ENCODE data around the gene DNAJC3.
"Not testable (repeated sequence)": the region's sequence is repeated elsewhere in the genome, so short reads cannot be mapped to it uniquely, and the experiment has no call there.

The DNAJC3 gene

GRCh38 chr13:95784161-95784899 is 107.4 kb downstream of the DNAJC3 start:
- DNase-seq, result no peak

- DNase-seq, result no peak
These were observed 108.0 kb downstream of the DNAJC3 start for GRCh38 chr13:95784900-95785290.

GRCh38 chr13:95787356-95788099 is 110.6 kb downstream of the DNAJC3 start:
- no peak for DNase-seq

- DNase-seq, result no peak
These were observed 111.1 kb downstream of the DNAJC3 start for GRCh38 chr13:95788100-95788463.

GRCh38 chr13:95789315-95789714 is 112.4 kb downstream of the DNAJC3 start:
- not testable (repeated sequence) for DNase-seq

GRCh38 chr13:95791084-95791722 is 114.3 kb downstream of the DNAJC3 start:
- no peak for DNase-seq

GRCh38 chr13:95793018-95793555 is 116.1 kb downstream of the DNAJC3 start:
- DNase-seq, result no peak

GRCh38 chr13:95793781-95794180 is 116.8 kb downstream of the DNAJC3 start:
- DNase-seq, result no peak

GRCh38 chr13:95797016-95797415 is 120.1 kb downstream of the DNAJC3 start:
- DNase-seq, result no peak

- DNase-seq, result no peak
These were observed 123.5 kb downstream of the DNAJC3 start for GRCh38 chr13:95800436-95800835.

GRCh38 chr13:95801825-95802224 is 124.9 kb downstream of the DNAJC3 start:
- no peak for DNase-seq

GRCh38 chr13:95805921-95806320 is 129.0 kb downstream of the DNAJC3 start:
- no peak for DNase-seq

GRCh38 chr13:95809429-95809828 is 132.5 kb downstream of the DNAJC3 start:
- no peak for DNase-seq

- DNase-seq, result no peak
These were observed 136.2 kb downstream of the DNAJC3 start for GRCh38 chr13:95813139-95813538.

GRCh38 chr13:95814495-95814894 is 137.6 kb downstream of the DNAJC3 start:
- DNase-seq, result no peak

GRCh38 chr13:95822303-95822702 is 145.4 kb downstream of the DNAJC3 start:
- DNase-seq, result no peak

- DNase-seq, result no peak
These were observed 156.2 kb downstream of the DNAJC3 start for GRCh38 chr13:95833126-95833525.

GRCh38 chr13:95833719-95834118 is 156.8 kb downstream of the DNAJC3 start:
- no peak for DNase-seq

- peak; percentile 47 for DNase-seq
These were observed 157.3 kb downstream of the DNAJC3 start for GRCh38 chr13:95834134-95834765.

- no peak for DNase-seq
These were observed 165.0 kb downstream of the DNAJC3 start for GRCh38 chr13:95841894-95842293.

GRCh38 chr13:95842898-95843297 is 166.0 kb downstream of the DNAJC3 start:
- DNase-seq, result no peak
